Muscle layer of duodenum (tissue), 2 donors: ENCODE data around the gene PRKCZ.

Source experiments
- H3K27ac ChIP-seq: one replicate; pipeline ENCODE4 v1.7.0; 2013; ENCODE audit warnings: mild to moderate bottlenecking, low read length
- H3K27me3 ChIP-seq: one replicate; pipeline ENCODE4 v1.7.0; 2013; ENCODE audit warnings: low read depth, mild to moderate bottlenecking, control low read depth, low read length
- H3K36me3 ChIP-seq, 2 donors: one replicate each; pipeline ENCODE4 v1.7.0; 2013; ENCODE audit warnings: low read length in 2 of 2, control low read depth in 1 of 2, mild to moderate bottlenecking in 1 of 2; ENCODE audit not compliant: insufficient read depth in 2 of 2, control insufficient read depth in 1 of 2
- H3K4me1 ChIP-seq, 2 donors: one replicate each; pipeline ENCODE4 v1.7.0; 2013; ENCODE audit warnings: low read length in 2 of 2, mild to moderate bottlenecking in 2 of 2, control low read depth in 1 of 2, moderate library complexity in 1 of 2; ENCODE audit not compliant: insufficient read depth in 2 of 2, control insufficient read depth in 1 of 2
- H3K4me3 ChIP-seq, 2 donors: one replicate each; pipeline ENCODE4 v1.7.0; 2013; ENCODE audit warnings: low read length in 2 of 2, low read depth in 1 of 2, mild to moderate bottlenecking in 1 of 2
- H3K9me3 ChIP-seq, 2 donors: one replicate each; pipeline ENCODE4 v1.7.0; 2013; ENCODE audit warnings: low read length in 2 of 2, control low read depth in 1 of 2, mild to moderate bottlenecking in 1 of 2; ENCODE audit not compliant: control insufficient read depth in 1 of 2
- donor health status: healthy.

The PRKCZ gene

DNA sequence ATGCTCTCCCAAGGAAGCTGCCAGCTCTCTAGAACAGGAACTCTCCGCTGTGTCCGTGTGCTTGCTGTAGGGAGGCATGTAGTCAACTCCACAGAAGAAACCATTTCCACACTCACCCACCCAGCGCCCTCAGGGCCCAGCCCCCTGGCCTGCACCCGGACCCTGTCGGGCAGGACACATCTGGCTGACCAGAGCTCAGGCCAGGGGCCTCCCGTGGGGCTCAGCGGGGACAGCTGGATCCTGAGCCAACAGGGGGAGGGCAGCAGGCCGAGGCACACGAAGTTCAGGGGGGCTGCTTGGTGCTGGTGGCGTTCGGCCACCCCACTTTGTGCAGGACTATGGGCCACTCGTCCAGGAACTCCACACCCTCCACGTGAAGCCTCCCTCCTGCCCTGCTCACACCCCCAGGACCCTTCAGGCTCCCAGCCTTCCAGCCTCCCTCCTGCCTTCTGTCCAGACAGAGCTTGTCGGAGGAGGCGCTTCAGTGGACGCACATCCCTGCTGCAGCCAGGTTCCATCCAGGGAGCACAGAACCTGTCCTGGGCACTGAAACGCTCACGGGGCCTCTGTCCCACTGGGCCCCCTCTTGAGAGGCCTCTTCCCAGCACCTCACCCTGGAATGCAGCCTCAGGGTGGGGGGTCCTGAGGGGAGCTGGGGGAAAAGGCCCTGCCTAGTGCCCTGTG is 159.3 kb downstream of the PRKCZ start:
- Histone ChIP-seq H3K36me3 (peaks cover 0 to 5% of the 10 kb centered on the region in 2 donors), H3K4me1 (peaks cover 6 to 45% of the 10 kb centered on the region in 2 donors), H3K4me3 (no peak overlapping the region), H3K27me3 (no peaks in the 10 kb centered on the region), H3K27ac (no peak overlapping the region), H3K9me3 (no peaks in the 10 kb centered on the region)

DNA sequence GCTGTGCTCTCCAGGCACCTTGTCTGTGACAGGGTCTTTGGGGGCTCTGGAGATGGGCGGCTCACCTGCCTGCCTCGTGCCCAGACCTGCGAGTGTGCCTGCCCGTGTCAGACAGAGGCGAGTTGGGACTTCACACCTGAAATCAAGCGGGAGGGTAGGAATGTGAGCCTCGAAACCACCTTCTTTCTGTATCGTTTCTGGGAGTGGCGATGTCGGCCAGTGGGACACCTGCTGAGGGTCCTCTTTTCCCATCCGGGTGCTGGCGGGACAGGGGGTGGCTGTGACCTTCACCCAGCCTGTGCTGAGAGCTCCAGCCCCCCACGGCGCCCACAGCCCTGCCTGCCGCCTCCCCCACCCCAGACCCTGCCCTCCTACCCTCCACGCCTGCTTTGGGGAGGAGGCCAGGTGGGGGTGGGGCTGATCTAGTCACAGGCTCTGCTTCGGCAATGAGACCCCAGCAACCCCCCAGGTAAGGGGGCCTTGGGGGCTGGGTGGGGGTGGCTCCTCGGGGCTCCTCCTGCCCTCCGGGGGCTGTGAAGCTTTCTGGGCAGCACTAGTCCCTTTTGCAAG is 160.0 kb downstream of the PRKCZ start:
- Histone ChIP-seq H3K4me3 (no peak overlapping the region), H3K27me3 (no peaks in the 10 kb centered on the region)

DNA sequence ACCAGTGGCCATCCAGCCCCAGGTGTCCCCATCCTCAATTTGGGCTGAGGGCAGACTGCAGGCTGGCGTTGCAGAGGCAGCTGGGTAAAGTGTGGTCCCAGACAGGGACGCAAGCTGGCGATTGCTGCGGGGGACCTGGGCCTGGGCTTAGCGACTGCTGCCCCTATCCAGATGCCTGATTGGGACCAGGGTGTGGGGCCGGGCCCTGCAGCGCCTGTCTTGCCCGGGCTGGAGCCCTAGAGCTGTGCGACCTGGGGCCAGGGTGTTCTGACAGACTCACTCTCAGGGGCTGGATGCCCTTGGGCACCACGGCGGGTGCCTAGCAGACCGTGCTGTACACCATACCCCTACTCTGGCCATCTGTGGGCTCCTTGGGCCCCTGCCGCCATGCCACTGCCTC is 160.6 kb downstream of the PRKCZ start:
- Histone ChIP-seq H3K4me3 (no peak overlapping the region), H3K4me1 (peaks cover 6 to 48% of the 10 kb centered on the region in 2 donors), H3K27me3 (no peaks in the 10 kb centered on the region), H3K9me3 (no peaks in the 10 kb centered on the region), H3K36me3 (peaks cover 0 to 5% of the 10 kb centered on the region in 2 donors), H3K27ac (no peak overlapping the region)

More for the DNA sequence above, 160.0 kb downstream of the PRKCZ start:
- Histone ChIP-seq H3K27ac (no peak overlapping the region), H3K36me3 (peaks cover 0 to 5% of the 10 kb centered on the region in 2 donors), H3K9me3 (no peaks in the 10 kb centered on the region), H3K4me1 (peaks cover 6 to 51% of the 10 kb centered on the region in 2 donors)

DNA sequence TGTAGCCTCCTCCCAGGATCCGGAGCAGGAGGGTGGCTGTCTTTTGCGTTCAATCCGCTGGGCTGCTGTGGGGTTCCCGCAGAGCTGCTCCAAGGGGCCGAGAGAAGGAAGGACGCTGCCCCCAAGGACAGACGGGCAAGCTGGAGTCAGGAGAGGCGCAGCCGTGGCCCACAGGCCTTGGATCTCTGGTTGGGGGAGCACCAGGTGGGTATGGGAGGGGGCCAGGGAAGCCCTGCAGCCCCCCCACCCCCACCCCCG is 162.0 kb downstream of the PRKCZ start:
- H3K36me3 ChIP-seq = peaks cover 0 to 5% of the 10 kb centered on the region in 2 donors
- H3K4me3 ChIP-seq = peak overlapping the region in 1 of 2 donors; percentile 55
- H3K27ac ChIP-seq = peak overlapping the region; percentile 94
- H3K4me1 ChIP-seq = peaks cover 6 to 42% of the 10 kb centered on the region in 2 donors
- H3K27me3 ChIP-seq = no peaks in the 10 kb centered on the region
- no peaks in the 10 kb centered on the region for H3K9me3 ChIP-seq

DNA sequence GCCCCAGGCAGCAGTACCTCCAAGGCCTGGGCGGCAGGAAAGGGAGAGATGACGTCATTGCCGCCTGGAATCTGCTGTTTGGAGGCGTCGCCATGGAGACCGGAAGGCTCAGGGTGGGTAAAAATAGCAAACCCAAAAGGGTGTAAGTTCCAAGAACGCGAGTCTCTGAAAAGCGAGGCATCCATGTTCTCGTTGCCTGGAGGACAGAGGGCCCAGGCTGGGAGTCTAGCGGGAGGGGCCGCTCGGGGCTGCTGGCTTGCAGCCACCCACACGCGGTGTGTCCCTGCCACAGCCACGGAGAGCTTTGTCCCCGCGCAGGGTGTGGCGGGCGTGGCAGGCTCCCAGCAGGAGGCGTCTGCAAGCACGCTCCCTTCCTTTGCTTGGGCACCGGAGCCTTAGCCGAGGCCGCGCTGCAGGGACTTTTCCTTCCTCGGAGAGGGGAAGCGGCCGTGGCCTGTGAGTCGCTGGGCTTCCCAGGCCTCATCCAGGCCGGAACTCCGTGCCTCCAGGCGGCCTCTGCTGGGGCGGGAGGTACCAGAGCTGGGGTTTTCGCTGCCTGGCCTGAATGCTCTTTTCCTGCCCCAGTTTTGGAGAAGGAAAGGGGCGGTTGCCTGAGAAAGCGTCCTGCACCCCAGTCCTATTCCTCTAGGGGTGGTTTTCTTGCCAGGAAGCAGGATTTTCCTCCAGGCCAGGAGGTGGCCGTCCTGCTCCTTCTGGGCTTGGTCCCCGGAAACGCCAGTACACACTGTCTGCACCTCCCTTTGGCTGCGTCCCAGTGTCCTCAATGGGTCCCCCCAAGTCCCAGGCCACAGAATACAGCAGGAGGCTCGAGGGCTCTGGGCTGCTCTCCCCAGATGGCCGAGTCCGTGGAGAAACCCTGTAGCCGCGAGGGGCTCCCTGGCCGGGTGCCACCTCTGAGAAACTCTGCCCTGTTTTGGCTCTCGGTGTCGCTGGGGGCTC is 162.6 kb downstream of the PRKCZ start:
- peaks cover 0 to 5% of the 10 kb centered on the region in 2 donors for H3K36me3 ChIP-seq

DNA sequence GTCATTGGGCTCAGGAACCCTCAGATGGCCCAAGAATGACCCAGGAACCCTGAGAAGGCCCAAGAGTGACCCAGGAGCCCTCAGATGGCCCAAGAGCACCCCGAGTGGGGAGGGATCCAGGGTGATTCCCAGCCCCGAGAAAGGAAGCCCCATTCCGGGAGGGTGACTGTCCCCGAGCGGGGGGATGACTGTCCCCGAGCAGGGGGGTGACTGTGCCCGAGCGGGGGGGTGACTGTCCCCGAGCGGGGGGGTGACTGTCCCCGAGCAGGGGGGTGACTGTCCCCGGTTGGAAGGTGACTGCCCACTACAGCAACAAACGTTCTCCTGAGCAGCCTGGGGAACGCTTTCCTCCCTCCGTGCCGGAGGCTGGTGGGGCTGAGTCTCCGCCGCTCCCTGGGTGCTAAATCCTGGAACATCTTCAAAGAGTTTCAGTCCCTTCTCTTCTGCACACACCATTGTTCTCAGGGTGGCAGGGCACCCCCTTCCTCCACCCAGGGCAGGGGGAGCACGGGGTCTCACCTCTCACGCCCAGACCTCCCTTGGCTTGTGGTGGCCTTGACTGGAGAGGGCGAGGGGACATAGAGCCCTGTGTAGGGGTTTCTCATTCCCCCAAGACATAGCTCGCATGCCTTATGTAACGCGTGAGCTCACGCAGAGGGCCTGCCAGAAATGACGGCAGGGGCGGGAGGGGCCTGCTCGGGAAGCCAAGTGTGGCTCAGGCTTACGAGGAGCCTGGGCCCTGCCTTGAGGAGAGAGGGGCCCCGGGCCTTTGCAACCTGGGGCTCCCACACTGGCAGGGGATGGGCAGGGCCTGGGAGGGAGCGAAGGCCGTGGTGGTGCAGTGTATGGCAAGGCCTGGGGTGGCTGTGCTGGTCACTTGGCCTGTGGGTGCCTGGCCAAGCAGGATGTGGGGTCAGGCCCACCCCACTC is 163.6 kb downstream of the PRKCZ start:
- Histone ChIP-seq H3K4me1 (peaks cover 6 to 26% of the 10 kb centered on the region in 2 donors), H3K27ac (peak overlapping the region; percentile 94), H3K36me3 (peaks cover 0 to 5% of the 10 kb centered on the region in 2 donors), H3K27me3 (no peaks in the 10 kb centered on the region), H3K4me3 (peak overlapping the region; percentile 39 to 55), H3K9me3 (no peaks in the 10 kb centered on the region)

More for the DNA sequence above, 162.6 kb downstream of the PRKCZ start:
- Histone ChIP-seq H3K4me3 (peak overlapping the region; percentile 39 to 55), H3K4me1 (peaks cover 6 to 36% of the 10 kb centered on the region in 2 donors), H3K27me3 (no peaks in the 10 kb centered on the region), H3K27ac (peak overlapping the region; percentile 94), H3K9me3 (no peaks in the 10 kb centered on the region)

DNA sequence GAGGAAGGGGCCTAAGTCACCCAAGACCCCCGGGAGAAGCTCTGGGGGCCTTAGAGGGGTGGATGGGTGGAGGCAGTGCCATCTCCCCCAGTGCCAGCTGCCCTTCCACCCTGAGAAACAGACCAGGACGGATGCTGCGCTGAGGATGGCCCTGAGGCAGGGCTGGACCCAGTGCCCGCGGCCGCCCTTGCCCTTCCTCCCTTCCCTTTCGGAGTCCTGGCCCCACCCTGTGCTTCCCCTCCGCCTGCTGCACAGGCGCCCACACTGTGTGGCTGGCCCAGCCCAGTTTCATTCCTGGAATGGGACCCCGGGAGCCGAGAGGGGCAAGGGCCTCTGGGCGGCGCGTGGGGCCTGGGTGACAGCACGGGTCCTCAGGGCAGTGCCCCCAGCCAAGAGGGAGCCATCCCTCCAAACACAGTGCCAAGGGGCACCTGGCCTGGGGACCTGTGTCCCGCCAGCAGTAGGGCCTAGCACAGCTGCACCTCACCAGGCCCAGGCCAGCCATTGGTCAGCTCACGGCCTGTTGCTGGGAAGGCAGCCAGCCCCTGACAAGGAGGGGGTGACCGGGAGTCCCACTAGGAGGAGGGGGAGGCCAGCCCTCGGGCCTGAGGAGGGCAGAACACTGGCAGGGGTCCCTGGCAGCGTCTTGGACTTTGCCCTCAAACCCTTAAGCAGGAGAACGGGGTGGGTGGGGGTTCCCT is 164.5 kb downstream of the PRKCZ start:
- peak overlapping the region; percentile 94 for H3K27ac ChIP-seq
- peaks cover 0 to 5% of the 10 kb centered on the region in 2 donors for H3K36me3 ChIP-seq
- no peaks in the 10 kb centered on the region for H3K9me3 ChIP-seq
- H3K4me1 ChIP-seq = peaks cover 6 to 17% of the 10 kb centered on the region in 2 donors
- peak overlapping the region in 1 of 2 donors; percentile 55 for H3K4me3 ChIP-seq
- no peaks in the 10 kb centered on the region for H3K27me3 ChIP-seq

DNA sequence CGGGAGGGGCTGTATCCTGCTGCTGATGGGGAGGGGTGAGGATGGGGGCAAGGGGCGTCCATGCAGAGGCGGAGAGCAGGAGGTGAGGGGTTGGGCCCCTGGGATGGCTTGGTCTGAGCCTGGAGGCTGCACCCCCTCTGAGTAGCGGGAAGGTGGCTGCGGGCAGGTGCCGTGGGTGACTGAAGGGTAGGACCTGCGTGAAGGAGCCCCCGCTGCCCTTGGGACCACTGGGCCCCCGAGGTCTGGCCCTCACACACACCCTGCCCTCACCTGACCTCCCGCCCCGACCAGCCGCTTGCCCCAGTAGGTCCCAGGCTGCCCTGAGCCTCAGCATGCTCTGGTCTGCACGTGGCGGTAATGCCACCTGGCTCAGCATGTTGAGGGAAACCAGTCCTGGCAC is 165.1 kb downstream of the PRKCZ start:
- Histone ChIP-seq H3K4me3 (no peak overlapping the region), H3K9me3 (no peaks in the 10 kb centered on the region), H3K27ac (no peak overlapping the region), H3K36me3 (peaks cover 0 to 5% of the 10 kb centered on the region in 2 donors), H3K27me3 (no peaks in the 10 kb centered on the region), H3K4me1 (peaks cover 6 to 15% of the 10 kb centered on the region in 2 donors)

DNA sequence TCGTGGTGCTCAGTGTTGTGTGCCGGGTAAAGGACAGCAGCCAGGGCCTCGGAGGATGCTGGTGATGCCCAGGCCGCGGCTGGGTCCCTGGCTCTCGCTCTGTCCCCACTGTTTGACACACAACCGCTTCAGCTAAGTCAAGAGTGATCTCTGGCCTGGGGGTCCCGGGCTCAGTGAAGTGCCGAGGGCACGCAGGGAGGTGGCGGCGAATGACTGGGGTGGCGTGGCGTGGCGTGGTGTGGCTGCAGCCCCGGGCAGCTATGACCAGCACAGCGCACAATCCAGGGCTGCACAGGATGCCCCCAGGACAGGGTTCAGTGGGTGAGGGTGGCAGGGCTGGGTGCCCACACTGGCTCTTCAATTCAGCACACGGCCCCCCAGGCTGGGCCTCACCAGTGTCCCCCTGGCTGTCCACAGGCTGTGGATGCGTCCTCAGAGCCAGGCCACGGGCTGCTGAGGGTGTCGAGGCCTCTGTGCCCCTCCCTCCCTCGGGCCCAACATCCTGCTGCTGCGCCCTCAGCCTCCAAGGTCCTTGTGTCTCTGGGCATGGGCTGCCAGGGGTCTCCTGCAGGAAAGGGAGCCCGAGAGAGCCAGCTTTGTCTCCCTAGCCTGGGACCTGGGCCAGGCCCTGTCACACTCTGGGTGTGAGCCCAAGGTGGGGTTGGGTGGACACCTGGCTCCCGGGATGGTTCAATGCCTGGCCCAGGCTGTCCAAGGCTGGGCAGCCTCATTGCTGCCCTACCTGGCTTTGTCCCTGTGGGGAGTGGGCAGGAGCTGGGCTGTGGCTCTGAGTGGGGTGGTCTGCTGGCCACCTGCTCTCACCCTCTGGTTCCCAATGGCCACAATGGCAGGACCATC is 165.9 kb downstream of the PRKCZ start:
- Histone ChIP-seq H3K4me1 (peaks cover 6 to 15% of the 10 kb centered on the region in 2 donors), H3K4me3 (no peak overlapping the region), H3K27me3 (no peaks in the 10 kb centered on the region), H3K36me3 (peaks cover 0 to 5% of the 10 kb centered on the region in 2 donors), H3K27ac (no peak overlapping the region), H3K9me3 (no peaks in the 10 kb centered on the region)

DNA sequence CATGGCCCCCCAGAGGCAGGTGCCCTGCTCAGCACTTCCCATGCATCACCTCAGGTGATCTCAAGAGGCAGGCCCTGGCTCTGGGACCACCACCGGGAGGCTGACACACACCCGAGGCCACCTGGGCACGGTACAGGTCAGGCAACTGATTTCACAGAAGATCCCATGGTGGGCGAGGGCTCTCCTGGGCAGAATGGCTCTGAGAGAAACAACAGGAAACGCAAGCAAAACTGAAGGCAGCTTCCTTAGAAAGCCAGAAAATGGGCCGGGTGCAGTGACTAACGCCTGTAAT is 166.5 kb downstream of the PRKCZ start:
- Histone ChIP-seq H3K4me1 (peaks cover 6 to 15% of the 10 kb centered on the region in 2 donors), H3K36me3 (peaks cover 0 to 5% of the 10 kb centered on the region in 2 donors), H3K9me3 (no peaks in the 10 kb centered on the region), H3K4me3 (no peak overlapping the region), H3K27ac (no peak overlapping the region), H3K27me3 (no peaks in the 10 kb centered on the region)
